Measurements from ENCODE around the gene TMOD3. TPM values are rescaled to one million over a fixed set of nuclear protein-coding genes. Genes with fewer than 3 reads are reported as not detected.

Gene TMOD3
- 39.1 and 43.3 TPM in 2 replicates for total RNA-seq

DNA sequence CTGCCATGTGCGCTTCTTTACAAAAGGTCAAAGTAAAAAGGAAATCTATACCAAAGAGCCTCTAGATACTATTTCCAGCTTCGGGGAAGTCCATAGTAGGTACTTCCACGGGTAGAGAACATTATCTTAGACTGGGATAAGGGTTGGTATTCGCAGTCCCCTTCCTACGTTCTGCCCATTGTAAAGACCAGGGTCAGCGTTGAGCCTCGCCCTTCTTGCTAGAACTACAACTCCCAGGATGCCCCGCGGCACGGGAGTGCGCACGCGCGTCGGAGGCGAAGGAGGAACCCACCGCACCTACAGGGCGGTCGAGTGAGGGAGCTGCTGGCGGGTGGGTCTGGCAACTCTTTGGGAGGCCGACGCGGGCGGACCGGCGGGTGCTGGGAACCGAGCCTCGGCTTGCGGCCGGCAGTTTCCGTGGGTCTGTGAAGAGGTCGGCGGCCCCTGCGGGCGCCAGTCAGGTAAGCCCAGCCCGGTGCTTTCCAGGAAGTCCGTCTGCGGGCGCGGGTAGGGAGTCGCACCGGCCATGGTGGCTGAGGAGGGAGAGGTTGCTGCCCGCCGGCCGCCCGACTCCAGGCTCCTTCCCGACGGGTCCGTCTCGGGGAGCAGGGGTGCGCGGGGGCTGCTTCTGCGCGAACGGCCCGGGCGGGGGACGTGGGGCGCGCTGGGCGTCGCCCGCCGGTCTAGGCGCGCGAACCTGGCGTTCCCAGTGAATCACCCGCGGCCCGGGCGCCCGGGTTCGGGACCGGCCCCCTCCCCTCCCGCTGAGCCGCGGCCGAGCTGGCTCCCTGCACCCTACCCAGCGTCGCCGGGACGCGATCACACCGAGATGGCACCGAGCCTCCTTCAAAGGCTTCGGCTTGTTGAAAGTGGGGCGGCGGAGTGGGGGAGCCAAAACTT lies at the start of gene TMOD3:
Gene TMOD3 (plus strand): TSS at position 278 of the 900 bp plus-strand sequence. CDS start 33,232 bp downstream, outside the sequence.

Other genes with a start within 250 kb of the TMOD3 start
- gene DMXL2, start 206.9 kb upstream of the TMOD3 start, total RNA-seq, result 36.0 and 38.9 TPM in 2 replicates
- gene SCG3, start 148.2 kb upstream of the TMOD3 start, total RNA-seq, result not detected in 2 replicates
- gene LYSMD2, start 92.0 kb upstream of the TMOD3 start, total RNA-seq, result 10.0 and 11.0 TPM in 2 replicates
- 13.4 and 14.5 TPM in 2 replicates for gene TMOD2, start 78.1 kb upstream of the TMOD3 start, total RNA-seq
- gene LEO1, start 142.1 kb downstream of the TMOD3 start, total RNA-seq, result 34.4 and 42.7 TPM in 2 replicates
- gene MAPK6, start 189.6 kb downstream of the TMOD3 start, total RNA-seq, result 94.5 and 97.0 TPM in 2 replicates